Hematopoietic multipotent progenitor cell treated with erythropoietin and hydrocortisone succinate and interleukin-3 and kit ligand, for 4 days (in vitro differentiated cells): ENCODE results near the gene FCHSD2.
"Not testable (repeated sequence)": the region's sequence is repeated elsewhere in the genome, so short reads cannot be mapped to it uniquely, and the experiment has no call there.

Experiments
- DNase-seq: peaks from one replicate; pipeline ENCODE4 v3.0.0-alpha.2; 2015

FCHSD2 gene

DNA sequence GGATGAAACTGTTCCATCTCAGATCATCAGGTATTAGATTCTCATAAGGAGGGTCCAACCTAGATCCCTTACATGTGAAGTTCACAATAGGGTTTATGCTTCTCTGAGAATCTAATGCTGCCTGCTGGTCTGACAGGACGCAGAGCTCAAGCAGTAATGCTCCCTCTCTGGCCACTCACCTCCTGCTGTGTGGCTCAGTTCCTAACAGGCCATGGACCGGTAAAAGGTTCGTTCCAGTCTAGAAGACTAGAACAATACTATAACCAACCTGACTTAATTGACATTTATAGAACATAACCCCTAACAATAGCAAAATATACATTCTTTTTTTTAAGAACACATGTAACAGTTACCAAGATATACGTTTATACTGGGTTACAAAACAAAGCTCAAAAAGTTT lies 282.1 kb downstream of the FCHSD2 start:
- DNase-seq = no peak

DNA sequence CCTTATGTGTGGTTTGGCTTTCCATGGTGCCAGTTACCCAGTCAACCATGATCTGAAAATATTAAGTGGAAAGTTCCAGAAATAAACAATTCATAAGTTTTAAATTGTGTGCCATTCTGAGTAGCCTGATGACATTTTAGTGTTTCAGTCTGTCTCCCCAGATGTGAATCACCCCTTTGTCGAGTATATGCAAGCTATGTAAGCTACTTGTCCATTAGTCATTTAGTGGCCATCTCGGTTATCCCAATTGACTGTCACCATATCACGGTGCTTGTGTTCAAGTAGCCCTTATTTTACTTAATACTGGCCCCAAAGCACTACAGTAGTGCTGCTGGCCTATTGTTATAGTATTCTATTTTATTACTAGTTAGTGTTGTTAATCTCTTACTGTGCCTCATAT lies 283.0 kb downstream of the FCHSD2 start:
- DNase-seq = no peak

DNA sequence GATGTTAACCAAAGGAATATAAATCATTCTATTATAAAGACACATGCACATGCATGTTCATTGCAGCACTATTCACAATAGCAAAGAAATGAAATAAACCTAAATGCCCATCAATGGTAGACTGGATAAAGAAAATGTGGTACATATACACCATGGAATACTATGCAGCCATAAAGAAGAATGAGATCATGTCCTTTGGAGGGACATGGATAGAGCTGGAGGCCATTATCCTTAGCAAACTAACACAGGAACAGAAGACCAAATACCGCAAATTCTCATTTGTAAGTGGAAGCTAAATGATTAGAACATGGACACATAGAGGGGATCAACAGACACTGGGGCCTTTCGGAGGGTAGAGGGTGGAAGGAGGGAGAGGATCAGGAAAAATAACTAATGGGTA lies 283.9 kb downstream of the FCHSD2 start:
- not testable (repeated sequence) for DNase-seq

GRCh38 chr11:72856551-72857345 lies 285.4 kb downstream of the FCHSD2 start:
- DNase-seq = no peak

DNA sequence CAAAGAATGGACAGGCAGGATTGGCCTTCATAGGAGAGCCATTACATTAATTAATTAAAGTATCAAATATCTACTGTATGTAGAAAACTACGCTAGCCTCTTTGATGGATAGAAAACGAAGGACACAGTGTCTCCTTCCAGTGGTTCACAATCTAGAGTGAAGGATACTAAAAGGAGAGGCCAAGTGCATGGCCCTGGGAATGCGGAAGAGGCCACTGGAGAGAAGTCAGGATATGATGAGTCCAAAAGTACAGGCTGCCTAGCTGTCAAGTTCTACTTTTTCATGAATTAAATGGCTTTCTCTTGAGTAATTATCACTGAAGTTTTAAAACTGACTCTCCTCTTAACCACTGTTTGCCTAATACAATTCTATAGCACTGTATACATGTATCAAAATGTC lies 286.1 kb downstream of the FCHSD2 start:
- DNase-seq = no peak

DNA sequence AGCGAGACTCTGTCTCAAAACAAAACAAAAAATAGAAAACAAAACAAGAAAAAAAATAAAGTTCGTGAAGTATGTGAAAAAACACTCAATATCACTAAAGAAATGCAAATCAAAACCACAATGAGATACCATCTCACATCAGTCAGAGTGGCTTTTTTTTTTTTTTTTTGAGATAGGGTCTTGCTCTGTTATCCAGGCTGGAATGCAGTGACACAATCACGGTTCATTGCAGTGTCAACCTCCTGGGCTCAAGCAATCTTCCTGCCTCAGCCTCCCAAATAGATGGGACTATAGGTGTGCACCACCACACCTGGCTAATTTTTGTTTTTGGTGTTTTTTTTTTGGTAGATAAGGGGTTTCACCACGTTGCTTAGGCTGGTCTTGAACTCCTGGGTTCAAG lies 290.4 kb downstream of the FCHSD2 start:
- DNase-seq = no peak

- DNase-seq = no peak
Observed at GRCh38 chr11:72850832-72851231, 291.3 kb downstream of the FCHSD2 start.

DNA sequence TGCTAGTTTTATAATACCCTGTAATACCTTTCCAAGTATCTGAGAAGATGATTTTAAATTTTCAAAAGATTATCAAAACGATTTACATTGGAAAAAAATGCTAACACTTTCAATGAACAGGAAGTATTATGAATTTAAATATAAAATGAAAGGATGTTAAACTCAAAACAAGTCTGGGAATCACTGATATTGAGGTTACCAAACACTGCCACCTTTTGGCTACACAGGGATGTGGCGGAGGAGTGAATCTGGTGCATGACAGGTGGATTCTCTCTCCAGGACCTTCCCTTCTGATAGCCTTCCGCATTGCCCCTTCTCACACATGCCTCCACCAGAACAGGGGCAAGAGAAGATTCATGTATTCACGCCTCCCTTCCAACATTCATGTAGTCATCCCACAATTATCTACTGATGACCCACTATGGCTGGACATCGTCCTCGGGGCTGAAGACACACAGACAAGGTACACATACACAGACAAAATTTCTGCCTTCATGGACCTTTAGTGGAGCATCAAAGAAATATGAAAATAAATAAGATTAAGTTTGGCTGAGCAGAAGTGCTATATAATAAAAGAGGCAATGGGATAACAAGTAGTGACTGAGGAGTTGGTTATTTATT lies 293.2 kb downstream of the FCHSD2 start:
- DNase-seq = peak; percentile 69

- DNase-seq = no peak
Observed at GRCh38 chr11:72844356-72844755, 297.8 kb downstream of the FCHSD2 start.

- DNase-seq = no peak
Observed at GRCh38 chr11:72842653-72843330, 299.3 kb downstream of the FCHSD2 start.

GRCh38 chr11:72842126-72842525 lies 300.0 kb downstream of the FCHSD2 start:
- DNase-seq = no peak

GRCh38 chr11:72841397-72841796 lies 300.7 kb downstream of the FCHSD2 start:
- DNase-seq = no peak

GRCh38 chr11:72840780-72841179 lies 301.3 kb downstream of the FCHSD2 start:
- no peak for DNase-seq

DNA sequence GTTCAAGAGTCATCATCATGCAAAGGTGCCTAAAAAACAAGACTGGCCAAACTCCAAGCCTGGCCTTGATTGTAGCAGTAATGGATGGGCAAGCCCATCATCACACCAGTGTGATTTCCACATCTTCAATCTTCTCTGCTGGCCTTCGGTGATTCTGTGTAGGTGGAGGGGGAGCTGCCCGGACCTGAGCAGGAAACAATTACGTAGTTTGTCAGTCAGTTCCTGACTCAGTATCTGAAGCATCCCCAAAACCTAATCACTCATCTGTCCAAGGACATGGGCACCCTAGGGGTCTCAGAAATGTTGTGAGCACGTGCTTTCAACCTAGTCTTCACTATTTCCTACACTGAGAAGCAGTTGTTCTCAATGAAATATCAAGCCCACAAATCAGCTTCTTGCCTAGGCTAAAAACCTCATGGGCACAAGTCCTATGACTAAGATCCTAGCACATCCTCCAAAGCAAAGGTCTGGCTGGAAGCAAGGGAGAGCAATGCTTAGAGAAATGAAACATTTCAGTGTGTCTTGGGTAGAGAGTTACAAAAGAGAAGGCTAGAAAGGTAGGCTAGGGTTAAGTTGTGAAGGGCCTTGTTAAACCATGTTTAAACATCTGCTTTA lies 303.3 kb downstream of the FCHSD2 start:
- DNase-seq = no peak

- no peak for DNase-seq
Observed at GRCh38 chr11:72836111-72836510, 306.0 kb downstream of the FCHSD2 start.

GRCh38 chr11:72834905-72835304 lies 307.2 kb downstream of the FCHSD2 start:
- no peak for DNase-seq

DNA sequence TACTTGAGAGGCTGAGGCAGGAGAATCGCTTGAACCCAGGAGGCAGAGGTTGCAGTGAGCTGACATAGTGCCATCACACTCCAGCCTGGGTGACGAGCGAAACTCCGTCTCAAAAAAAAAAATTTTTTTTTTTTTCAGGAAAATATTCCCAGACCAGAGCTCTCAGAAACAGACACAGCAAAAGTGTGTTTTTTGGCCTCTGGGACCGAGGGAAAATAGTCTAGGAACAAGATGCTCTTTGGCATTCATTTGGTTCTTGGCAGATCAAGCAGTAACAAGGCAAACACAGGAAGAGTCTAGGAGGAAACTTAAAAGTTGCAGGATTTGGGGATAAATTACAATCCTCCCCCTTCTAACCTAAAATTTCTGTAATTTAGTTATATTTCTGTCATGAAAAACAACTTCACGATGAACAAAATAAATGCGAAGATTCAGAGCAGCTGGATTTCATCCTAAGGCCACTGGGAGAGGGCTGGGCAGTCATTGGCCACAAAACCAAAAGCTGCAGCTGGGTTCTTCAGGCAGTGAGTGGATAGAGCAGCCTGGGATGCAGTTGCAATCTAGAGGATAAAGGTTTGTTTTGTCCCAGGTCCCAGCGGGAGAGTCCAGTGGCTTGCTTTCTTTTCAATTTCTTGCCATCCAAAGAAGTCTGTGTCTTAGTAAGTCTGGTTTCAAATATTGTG lies 308.2 kb downstream of the FCHSD2 start:
- DNase-seq = no peak

DNA sequence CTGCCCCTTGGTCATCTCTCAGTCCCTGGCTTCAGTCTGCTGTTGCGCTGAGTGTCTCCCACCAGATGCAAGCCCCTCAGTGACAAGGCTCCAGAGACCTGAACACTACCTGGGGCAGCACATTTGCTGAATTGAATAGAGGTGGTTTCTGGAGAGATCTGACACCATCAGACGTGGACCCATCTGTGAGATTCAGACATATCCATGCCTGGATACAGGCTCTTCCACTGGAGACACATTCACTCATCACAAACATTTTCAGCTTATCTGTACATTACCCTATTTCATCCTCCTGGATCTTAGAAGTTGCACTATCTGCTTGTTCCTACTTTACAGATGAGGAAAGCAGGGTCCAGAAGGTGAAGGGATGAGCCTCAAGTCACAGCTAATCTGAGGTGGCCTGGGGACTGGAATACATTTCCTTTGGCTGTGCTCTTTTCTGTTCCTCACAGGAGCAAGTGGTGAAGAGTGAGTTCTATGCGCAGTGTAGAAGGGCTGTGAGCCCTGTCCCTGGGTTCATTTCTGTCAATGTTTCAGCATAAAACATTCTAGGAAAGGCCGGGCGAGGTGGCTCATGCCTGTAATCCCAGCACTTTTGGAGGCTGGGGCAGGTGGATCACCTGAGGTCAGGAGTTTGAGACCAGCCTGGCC lies 308.9 kb downstream of the FCHSD2 start:
- no peak for DNase-seq

DNA sequence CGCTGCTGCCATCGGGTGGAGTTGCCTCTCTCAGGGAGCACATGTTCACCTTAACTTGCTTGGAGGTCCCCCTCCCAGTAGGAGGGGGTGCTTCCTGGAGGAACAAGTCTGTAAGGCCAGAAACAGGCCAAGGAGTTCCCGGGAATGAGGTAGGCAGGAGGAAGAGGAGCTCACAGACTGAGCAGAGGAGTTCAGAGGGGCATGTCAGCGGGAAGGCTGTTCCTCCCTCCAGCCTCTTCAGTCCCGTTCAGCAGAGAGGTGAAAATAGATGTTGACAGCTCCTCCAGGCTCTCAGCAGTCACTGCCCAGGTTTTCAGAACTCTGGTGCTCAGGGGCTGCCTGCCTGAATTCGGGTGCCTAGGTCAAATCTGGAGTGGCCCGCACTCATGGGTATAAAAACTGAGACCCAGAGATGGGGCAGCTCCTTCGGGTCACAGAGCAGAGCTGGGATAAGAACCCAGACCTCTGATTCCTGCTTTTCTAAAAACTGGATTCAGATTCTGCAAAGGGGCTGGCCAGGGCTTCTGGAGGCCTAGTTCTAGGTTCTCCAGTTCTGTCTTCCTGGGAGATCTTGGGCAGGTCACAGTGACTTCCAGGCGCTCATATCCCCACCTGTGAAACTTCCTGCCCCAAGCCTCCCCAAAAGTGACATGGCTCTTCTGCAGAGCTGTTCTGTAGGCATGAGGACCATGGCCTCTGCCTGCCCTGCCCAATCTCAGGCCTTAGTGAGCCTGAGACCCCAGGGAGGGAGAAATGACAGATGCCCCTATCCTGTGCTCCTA lies 309.6 kb downstream of the FCHSD2 start:
- no peak for DNase-seq

DNA sequence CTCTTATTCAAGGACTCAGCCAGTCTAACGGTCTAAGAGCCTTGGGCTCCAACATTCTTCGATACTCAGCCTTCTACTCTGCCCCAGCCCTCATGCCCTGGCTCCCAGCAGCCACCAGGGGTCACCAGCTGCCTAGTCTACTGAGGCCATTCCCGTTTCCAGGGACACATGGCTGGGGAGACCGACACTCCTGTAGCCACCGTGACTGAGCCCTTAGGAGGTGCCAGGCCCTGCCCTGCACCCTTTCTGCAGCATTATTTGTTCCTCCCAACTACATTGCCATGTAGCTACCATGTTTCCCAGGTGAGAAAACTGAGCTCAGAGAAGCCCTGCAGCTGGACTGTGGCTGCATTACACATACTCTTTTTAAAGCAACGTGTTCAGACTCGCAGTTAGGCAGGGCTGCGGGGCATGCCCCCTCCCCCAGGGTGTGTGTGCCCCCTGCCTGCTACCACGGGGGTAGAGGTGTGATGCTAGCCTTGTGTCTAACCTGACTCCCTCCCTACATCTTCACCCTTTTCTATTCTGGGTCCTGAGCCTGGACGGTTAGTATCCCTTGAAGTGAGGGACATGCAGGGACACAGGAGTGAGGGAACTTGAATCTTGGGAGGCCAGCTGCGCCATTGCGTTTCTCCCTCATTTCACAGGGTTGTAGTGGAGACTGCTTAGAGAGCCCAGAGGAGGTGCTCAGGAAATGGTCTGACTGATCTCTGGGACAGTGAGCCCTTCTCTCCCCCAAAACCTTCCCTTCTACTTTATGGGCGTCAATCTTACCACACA lies 310.4 kb downstream of the FCHSD2 start:
- peak; percentile 90 for DNase-seq
